Right lobe of liver (tissue), 6 donors: ENCODE results near the gene SPATA1. TPM values are rescaled to one million over a fixed set of nuclear protein-coding genes. Genes with fewer than 3 reads are reported as not detected.
A peak's percentile ranks its signal among the peaks of the same experiment; 100 is the strongest.

Experiments used
- ATAC-seq, 4 donors: fragments of 200-7000 bp; cut with Tn5 transposase; one replicate each; pipeline ENCODE4 v1.9.1; 2020; ENCODE audit warnings: mild to moderate bottlenecking in 4 of 4, moderate library complexity in 4 of 4
- DNase-seq, 3 donors: peaks; one replicate each; pipeline ENCODE4 v3.0.0-alpha.2; 2020
- H3K27ac ChIP-seq, 3 donors: fragments of 200-600 bp; one replicate each; pipeline ENCODE4 v1.8.0; 2022
- H3K27me3 ChIP-seq, 2 donors: fragments of 200-600 bp; one replicate each; pipeline ENCODE4 v1.8.0; 2022
- H3K36me3 ChIP-seq, 4 donors: fragments of 200-600 bp; sonication (generic) in 1 of 4; one replicate each; pipeline versions ENCODE4 v1.5.1 to v1.8.0; 2017 to 2022; ENCODE audit warnings: control low read depth in 1 of 4
- H3K4me1 ChIP-seq, 4 donors: fragments of 200-600 bp; sonication (generic) in 1 of 4; one replicate each; pipeline versions ENCODE4 v1.5.1 to v1.8.0; 2017 to 2022; ENCODE audit warnings: control low read depth in 1 of 4
- H3K4me3 ChIP-seq, 3 donors: fragments of 200-600 bp; one replicate each; pipeline ENCODE4 v1.8.0; 2022
- H3K9me3 ChIP-seq, 4 donors: fragments of 200-600 bp; sonication (generic) in 1 of 4; one replicate each; pipeline versions ENCODE4 v1.5.1 to v1.8.0; 2017 to 2022; ENCODE audit warnings: control low read depth in 1 of 4
- CTCF ChIP-seq, 4 donors: fragments of 200-600 bp in 3 of 4; fragments of 450-650 bp in 1 of 4; IDR thresholded peaks; one replicate each; pipeline versions ENCODE4 v1.5.1 to v1.8.0; 2016 to 2022; ENCODE audit warnings: antibody characterized with exemption in 4 of 4, mild to moderate bottlenecking in 2 of 4
- POLR2A ChIP-seq: fragments of 450-650 bp; IDR thresholded peaks from one replicate; pipeline ENCODE4 v1.6.1; 2017; ENCODE audit warnings: antibody characterized with exemption, mild to moderate bottlenecking
- WGBS: methylation state at CpG from one replicate; pipeline ENCODE4 v1.1.6; 2018; ENCODE audit warnings: low coverage, low lambda C conversion rate; ENCODE audit not compliant: insufficient coverage; ENCODE audit errors: missing lambda C conversion rate; 5-methylcytosine and 5-hydroxymethylcytosine counted together
- intact Hi-C, 2 donors: fragments of 100-400 bp; cut with DNase I; formaldehyde crosslinking; loops; one replicate each; pipeline versions ENCODE4 v1.11.2 to v1.14.1; 2022
- total RNA-seq, 6 experiments: library from RNA; depleted of rRNA in 2 of 6; stranded (reverse); fragments of >200 nt in 2 of 6; fragmentation: NEBNext Ultra II Directional in 3 of 6; extraction: Animal tissue kit (Norgen Biotek cat#: 25700) in 3 of 6; gene quantifications; one replicate each; pipeline versions ENCODE4 v1.1.0 to v1.2.4, GENCODE V29; 2016 to 2023
- donor health status: DM: no; HTN: yes; CAD: no.
- donor health status: DM: no; HTN: no; CAD: no.
- donor health status: DM: no; HTN: no; CAD: no.
- donor health status: DM: no; HTN: yes; CAD: no.
- donor health status: DM: no; HTN: yes; CAD: no.

Gene SPATA1
- total RNA-seq, 6 experiments from 2014 or later: 0.31 to 1.7 (median 0.92) TPM

GRCh38 chr1:84496498-84496897 lies 9.7 kb upstream of the SPATA1 start:
- ATAC-seq (no peak), DNase-seq (no peak)
- Histone ChIP-seq H3K27me3 (no peaks in the 10 kb centered on the region), H3K36me3 (peaks cover 3 to 55% (median 27%) of the 10 kb centered on the region in 4 donors), H3K4me1 (peaks cover 0 to 36% (median 16%) of the 10 kb centered on the region in 4 donors), H3K9me3 (no peaks in the 10 kb centered on the region), H3K4me3 (no peak overlapping the region), H3K27ac (no peak overlapping the region)
- intact Hi-C loops: no loop called here
- TF ChIP-seq CTCF (IDR thresholded peaks at IDR 0.05): no peak
- 72% methylated on average over 3 of the region's 3 CpGs for WGBS

- intact Hi-C loops: no loop called here
- Histone ChIP-seq H3K4me1 (peaks cover 0 to 41% (median 11%) of the 10 kb centered on the region in 4 donors), H3K27me3 (no peaks in the 10 kb centered on the region), H3K9me3 (no peaks in the 10 kb centered on the region), H3K36me3 (peaks cover 3 to 52% (median 27%) of the 10 kb centered on the region in 4 donors), H3K4me3 (no peak overlapping the region), H3K27ac (peak overlapping the region in 1 of 3 donors; percentile 7)
- no peak for TF ChIP-seq POLR2A
- no peak for TF ChIP-seq CTCF (IDR thresholded peaks at IDR 0.05)
- DNase-seq (no peak), ATAC-seq (peak in 3 of 4 donors; percentile 49 to 63 (median 57))
- 35% methylated on average over 2 of the region's 2 CpGs for WGBS
These were observed 8.4 kb upstream of the SPATA1 start for GRCh38 chr1:84497631-84498275.

- no peak overlapping the region for H3K27ac ChIP-seq
- DNase-seq (no peak), ATAC-seq (no peak)
- H3K27me3 ChIP-seq: no peaks in the 10 kb centered on the region
- peaks cover 0 to 46% (median 11%) of the 10 kb centered on the region in 4 donors for H3K4me1 ChIP-seq
- WGBS: 37% methylated on average over 5 of the region's 5 CpGs
- H3K9me3 ChIP-seq: no peaks in the 10 kb centered on the region
- TF ChIP-seq CTCF (IDR thresholded peaks at IDR 0.05) (no peak), POLR2A (no peak)
- H3K36me3 ChIP-seq: peaks cover 2 to 30% (median 12%) of the 10 kb centered on the region in 4 donors
- intact Hi-C loops: loop anchor here in 1 of 2 donors (10.0 kb wide), 1 partner anchor 72 kb away; the partner anchor contains the start of gene CTBS
- no peak overlapping the region for H3K4me3 ChIP-seq
These were observed 3.3 kb upstream of the SPATA1 start for GRCh38 chr1:84502927-84503326.

- peaks cover 0 to 47% (median 6%) of the 10 kb centered on the region in 4 donors for H3K4me1 ChIP-seq
- H3K4me3 ChIP-seq: peak overlapping the region; percentile 68 to 90 (median 85)
- DNase-seq (peak in 1 of 3 donors; percentile 58), ATAC-seq (peak in 3 of 4 donors; percentile 7 to 46 (median 22))
- H3K27ac ChIP-seq: peak overlapping the region; percentile 97 to 99 (median 98)
- TF ChIP-seq CTCF (IDR thresholded peaks at IDR 0.05) (no peak), POLR2A (peak; percentile 48)
- WGBS: 3% methylated on average over 17 of the region's 17 CpGs
- H3K27me3 ChIP-seq: no peaks in the 10 kb centered on the region
- H3K9me3 ChIP-seq: no peaks in the 10 kb centered on the region
- H3K36me3 ChIP-seq: peaks cover 0 to 13% (median 4%) of the 10 kb centered on the region in 4 donors
- intact Hi-C loops: loop anchor here in 1 of 2 donors (10.0 kb wide), 1 partner anchor 70 kb away; the partner anchor contains the start of gene CTBS
These were observed 1.4 kb upstream of the SPATA1 start for GRCh38 chr1:84504580-84505492.
